ENCODE measurements around the gene PIGU.

DNA sequence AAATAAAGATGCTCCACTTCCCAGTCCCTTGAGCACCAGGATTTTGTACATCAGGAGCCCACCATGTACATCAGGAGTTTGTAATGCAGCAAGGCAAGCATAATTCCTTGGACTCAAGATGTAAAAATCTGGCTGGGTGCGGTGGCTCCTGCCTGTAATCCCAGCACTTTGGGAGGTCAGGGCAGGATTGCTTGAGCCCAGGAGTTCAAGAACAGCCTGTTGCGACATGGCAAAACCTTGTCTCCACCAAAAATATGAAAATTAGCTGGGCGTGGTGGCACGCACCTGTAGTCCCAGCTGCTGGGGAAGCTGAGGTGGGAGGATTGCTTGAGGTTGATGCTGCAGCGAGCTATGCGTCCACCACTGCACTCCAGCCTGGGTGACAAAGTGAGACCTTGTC is 134.5 kb downstream of the PIGU start:
- TF ChIP-seq EZH2 (IDR thresholded peaks at IDR 0.05) (no peak), POLR2AphosphoS5 (IDR thresholded peaks at IDR 0.05; ENCODE audit: borderline replicate concordance, low read depth, low read length) (no peak)
